ENCODE results near the gene DDX39A. TPM values are rescaled to one million over a fixed set of nuclear protein-coding genes. Genes with fewer than 3 reads are reported as not detected.
"Not testable (repeated sequence)": the region's sequence is repeated elsewhere in the genome, so short reads cannot be mapped to it uniquely, and the experiment has no call there.

DDX39A gene
- total and polyA plus RNA-seq, 7 donors: 14.8 to 93.0 (median 32.4) TPM

GRCh38 chr19:14405758-14406644 lies 13.1 kb downstream of the DDX39A start:
- no peaks in the 10 kb centered on the region for H3K9me3 ChIP-seq
- peaks cover 4 to 96% of the 10 kb centered on the region in 2 donors for H3K36me3 ChIP-seq (ENCODE audit: insufficient read depth in 1 of 2, low read depth in 1 of 2)
- H3K4me1 ChIP-seq: peaks cover 6% of the 10 kb centered on the region
- ATAC-seq (peak; percentile 86 to 92 (median 90)), DNase-seq (peak; percentile 88 to 94)
- intact Hi-C loops (cut with DNase I): loop anchor here in 1 of 2 donors (5.0 kb wide), 2 partner anchors 44 to 264 kb away; no protein-coding TSS in a partner anchor
- no peaks in the 10 kb centered on the region for H3K27me3 ChIP-seq (ENCODE audit: insufficient read depth in 3 of 3, low read length in 2 of 3)
- H3K27ac ChIP-seq: peak overlapping the region; percentile 66
- WGBS, 3 donors: 24 to 39% (median 37%) methylated on average over 56 to 61 of the region's 61 CpGs
- peak overlapping the region; percentile 52 for H3K4me3 ChIP-seq
- peak; percentile 89 for TF ChIP-seq CTCF (IDR thresholded peaks at IDR 0.05)

GRCh38 chr19:14405380-14405757 lies 13.8 kb downstream of the DDX39A start:
- H3K27me3 ChIP-seq (ENCODE audit: insufficient read depth in 3 of 3, low read length in 2 of 3): no peaks in the 10 kb centered on the region
- peaks cover 4 to 96% of the 10 kb centered on the region in 2 donors for H3K36me3 ChIP-seq (ENCODE audit: insufficient read depth in 1 of 2, low read depth in 1 of 2)
- no peak for TF ChIP-seq CTCF (IDR thresholded peaks at IDR 0.05)
- intact Hi-C loops (cut with DNase I): loop anchor here in 1 of 2 donors (5.0 kb wide), 2 partner anchors 43 to 263 kb away; no protein-coding TSS in a partner anchor
- no peak for ATAC-seq
- no peaks in the 10 kb centered on the region for H3K9me3 ChIP-seq
- H3K4me1 ChIP-seq: peaks cover 6% of the 10 kb centered on the region
- H3K27ac ChIP-seq: peak overlapping the region; percentile 66
- no peak for DNase-seq
- WGBS, 3 donors: 84% methylated on average over 6 of the region's 6 CpGs
- no peak overlapping the region for H3K4me3 ChIP-seq

GRCh38 chr19:14404312-14404711 lies 14.8 kb downstream of the DDX39A start:
- no peak for DNase-seq
- peaks cover 6% of the 10 kb centered on the region for H3K4me1 ChIP-seq
- no peaks in the 10 kb centered on the region for H3K27me3 ChIP-seq (ENCODE audit: insufficient read depth in 3 of 3, low read length in 2 of 3)
- H3K4me3 ChIP-seq: no peak overlapping the region
- intact Hi-C loops (cut with DNase I): no loop called here
- no peak for ATAC-seq
- peaks cover 0 to 95% of the 10 kb centered on the region in 2 donors for H3K36me3 ChIP-seq (ENCODE audit: insufficient read depth in 1 of 2, low read depth in 1 of 2)
- H3K27ac ChIP-seq: no peak overlapping the region
- no peaks in the 10 kb centered on the region for H3K9me3 ChIP-seq
- TF ChIP-seq CTCF (IDR thresholded peaks at IDR 0.05): no peak
- 49 to 62% (median 59%) methylated on average over 9 of the region's 9 CpGs for WGBS, 3 donors

- ATAC-seq; H3K27ac ChIP-seq; intact Hi-C loops (cut with DNase I): not testable (repeated sequence)
These were observed 15.8 kb downstream of the DDX39A start for GRCh38 chr19:14403145-14403930.

More at GRCh38 chr19:14403145-14403930, 15.8 kb downstream of the DDX39A start:
- H3K27me3 ChIP-seq (ENCODE audit: insufficient read depth in 3 of 3, low read length in 2 of 3); H3K4me1 ChIP-seq; H3K4me3 ChIP-seq; DNase-seq; H3K9me3 ChIP-seq: not testable (repeated sequence)
- H3K36me3 ChIP-seq (ENCODE audit: insufficient read depth in 1 of 2, low read depth in 1 of 2): peaks cover 0 to 94% of the 10 kb centered on the region in 2 donors
- 95 to 96% (median 95%) methylated on average over 15 of the region's 15 CpGs for WGBS, 3 donors
